Dermis blood vessel endothelial cell (primary cell): ENCODE data around the gene METTL9. TPM values are rescaled to one million over a fixed set of nuclear protein-coding genes. Genes with fewer than 3 reads are reported as not detected.
"Not testable (repeated sequence)": the region's sequence is repeated elsewhere in the genome, so short reads cannot be mapped to it uniquely, and the experiment has no call there.

Source experiments
- DNase-seq: peaks from one replicate; pipeline ENCODE4 v3.0.0; 2010
- total RNA-seq: library from RNA; depleted of rRNA; stranded (reverse); fragments of >200 nt; gene quantifications from 2 replicates; pipeline ENCODE4 v1.2.3, GENCODE V29; 2014

Gene METTL9
- total RNA-seq, 1 donor from 2014 or later = 265 TPM

- DNase-seq = no peak
These were observed 11.8 kb downstream of the METTL9 start for GRCh38 chr16:21611198-21611555.

GRCh38 chr16:21611556-21612384, 12.4 kb downstream of the METTL9 start:
- DNase-seq = peak; percentile 7

GRCh38 chr16:21613361-21613760, 14.0 kb downstream of the METTL9 start:
- no peak for DNase-seq

GRCh38 chr16:21613781-21614180, 14.4 kb downstream of the METTL9 start:
- DNase-seq = no peak

GRCh38 chr16:21614896-21615295, 15.5 kb downstream of the METTL9 start:
- no peak for DNase-seq

- no peak for DNase-seq
These were observed 18.2 kb downstream of the METTL9 start for GRCh38 chr16:21617607-21618006.

- DNase-seq = no peak
These were observed 18.9 kb downstream of the METTL9 start for GRCh38 chr16:21618281-21618680.

- no peak for DNase-seq
These were observed 20.5 kb downstream of the METTL9 start for GRCh38 chr16:21619765-21620425.

- no peak for DNase-seq
These were observed 21.2 kb downstream of the METTL9 start for GRCh38 chr16:21620592-21620991.

GRCh38 chr16:21622545-21622944, 23.2 kb downstream of the METTL9 start:
- DNase-seq = no peak

- DNase-seq = no peak
These were observed 25.6 kb downstream of the METTL9 start for GRCh38 chr16:21625026-21625425.

- peak; percentile 81 for DNase-seq
These were observed 27.4 kb downstream of the METTL9 start for GRCh38 chr16:21626659-21627277.

- DNase-seq = no peak
These were observed 28.8 kb downstream of the METTL9 start for GRCh38 chr16:21628121-21628726.

GRCh38 chr16:21628772-21629171, 29.4 kb downstream of the METTL9 start:
- no peak for DNase-seq

- DNase-seq = not testable (repeated sequence)
These were observed 30.5 kb downstream of the METTL9 start for GRCh38 chr16:21629616-21630539.

GRCh38 chr16:21630866-21631265, 31.5 kb downstream of the METTL9 start:
- not testable (repeated sequence) for DNase-seq

GRCh38 chr16:21631376-21631775, 32.0 kb downstream of the METTL9 start:
- DNase-seq = not testable (repeated sequence)

- DNase-seq = not testable (repeated sequence)
These were observed 32.7 kb downstream of the METTL9 start for GRCh38 chr16:21631951-21632575.

GRCh38 chr16:21634216-21634615, 34.8 kb downstream of the METTL9 start:
- DNase-seq = no peak

GRCh38 chr16:21635694-21636093, 36.3 kb downstream of the METTL9 start:
- DNase-seq = not testable (repeated sequence)
